ENCODE results near the gene PIK3R4.

DNA sequence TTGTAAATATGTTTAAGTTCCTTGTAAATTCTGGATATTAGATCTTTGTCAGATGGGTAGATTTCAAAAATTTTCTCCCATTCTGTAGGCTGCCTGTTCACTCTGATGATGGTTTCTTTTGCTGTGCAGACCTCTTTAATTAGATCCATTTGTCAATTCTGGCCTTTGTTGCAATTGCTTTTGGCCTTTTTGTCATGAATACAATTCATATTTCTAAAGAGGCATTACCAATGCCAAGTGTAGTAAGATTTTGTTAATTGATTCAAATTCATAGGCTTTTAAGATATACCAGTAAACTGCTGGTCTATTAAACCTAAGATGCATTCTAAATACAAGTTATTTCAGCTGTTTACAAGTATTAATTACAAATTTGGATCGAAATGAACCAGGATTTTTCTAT, 31.0 kb downstream of the PIK3R4 start:
- TF ChIP-seq, protein P1, sequence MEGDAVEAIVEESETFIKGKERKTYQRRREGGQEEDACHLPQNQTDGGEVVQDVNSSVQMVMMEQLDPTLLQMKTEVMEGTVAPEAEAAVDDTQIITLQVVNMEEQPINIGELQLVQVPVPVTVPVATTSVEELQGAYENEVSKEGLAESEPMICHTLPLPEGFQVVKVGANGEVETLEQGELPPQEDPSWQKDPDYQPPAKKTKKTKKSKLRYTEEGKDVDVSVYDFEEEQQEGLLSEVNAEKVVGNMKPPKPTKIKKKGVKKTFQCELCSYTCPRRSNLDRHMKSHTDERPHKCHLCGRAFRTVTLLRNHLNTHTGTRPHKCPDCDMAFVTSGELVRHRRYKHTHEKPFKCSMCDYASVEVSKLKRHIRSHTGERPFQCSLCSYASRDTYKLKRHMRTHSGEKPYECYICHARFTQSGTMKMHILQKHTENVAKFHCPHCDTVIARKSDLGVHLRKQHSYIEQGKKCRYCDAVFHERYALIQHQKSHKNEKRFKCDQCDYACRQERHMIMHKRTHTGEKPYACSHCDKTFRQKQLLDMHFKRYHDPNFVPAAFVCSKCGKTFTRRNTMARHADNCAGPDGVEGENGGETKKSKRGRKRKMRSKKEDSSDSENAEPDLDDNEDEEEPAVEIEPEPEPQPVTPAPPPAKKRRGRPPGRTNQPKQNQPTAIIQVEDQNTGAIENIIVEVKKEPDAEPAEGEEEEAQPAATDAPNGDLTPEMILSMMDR (IDR thresholded peaks at IDR 0.05): no peak
- TF ChIP-seq POLR2A (IDR thresholded peaks at IDR 0.05): no peak

Measured in lower leg skin (tissue), 3 donors.